Vagina (tissue), 2 donors: Measurements from ENCODE around the gene ENOX2. TPM values are rescaled to one million over a fixed set of nuclear protein-coding genes. Genes with fewer than 3 reads are reported as not detected.

Source experiments
- DNase-seq, 2 donors: peaks; one replicate each; pipeline ENCODE4 v3.0.0-alpha.2; 2017; ENCODE audit errors: extremely low spot score in 2 of 2
- H3K27ac ChIP-seq: fragments of 200-600 bp; sonication (generic); one replicate; pipeline ENCODE4 v1.5.1; 2019
- H3K27me3 ChIP-seq: fragments of 200-600 bp; sonication (generic); one replicate; pipeline ENCODE4 v1.5.1; 2019
- H3K36me3 ChIP-seq, 2 donors: fragments of 200-600 bp; sonication (generic); one replicate each; pipeline ENCODE4 v1.5.1; 2017 to 2019
- H3K4me1 ChIP-seq: fragments of 200-600 bp; sonication (generic); one replicate; pipeline ENCODE4 v1.5.1; 2019
- H3K4me3 ChIP-seq, 2 donors: fragments of 200-600 bp; sonication (generic); 1 replicate in 1 of 2; 2 replicates in 1 of 2; pipeline ENCODE4 v1.5.1; 2016 to 2019
- H3K9me3 ChIP-seq: fragments of 200-600 bp; sonication (generic); one replicate; pipeline ENCODE4 v1.5.1; 2019
- POLR2A ChIP-seq, 2 donors: fragments of 450-650 bp; IDR thresholded peaks; one replicate each; pipeline ENCODE4 v1.6.1; 2017; ENCODE audit warnings: antibody characterized with exemption in 2 of 2, mild to moderate bottlenecking in 2 of 2, moderate library complexity in 2 of 2
- POLR2AphosphoS5 ChIP-seq, 2 donors: sonication (generic); formaldehyde crosslinking; IDR thresholded peaks; one replicate each; pipeline ENCODE4 v1.9.0; 2017; ENCODE audit warnings: antibody characterized with exemption in 2 of 2, mild to moderate bottlenecking in 2 of 2, low read depth in 1 of 2; ENCODE audit not compliant: insufficient read depth in 1 of 2
- intact Hi-C: fragments of 100-400 bp; cut with DNase I; formaldehyde crosslinking; loops from one replicate; pipeline ENCODE4 v1.15.1; 2023
- total RNA-seq: library from RNA; depleted of rRNA; stranded (reverse); fragments of >200 nt; gene quantifications from one replicate; pipeline ENCODE4 v1.2.3, GENCODE V29; 2016
- TF ChIP-seq, protein P1 (sequence below), 3 experiments: fragments of 450-650 bp in 2 of 3; fragments of 200-600 bp in 1 of 3; sonication (generic) in 1 of 3; IDR thresholded peaks; one replicate each; pipeline ENCODE4 v1.5.1; 2017 to 2019; ENCODE audit warnings: antibody characterized with exemption in 3 of 3, mild to moderate bottlenecking in 2 of 3, moderate library complexity in 2 of 3

The ENOX2 gene
- total RNA-seq, 1 donor from 2014 or later: 8.8 TPM

DNA sequence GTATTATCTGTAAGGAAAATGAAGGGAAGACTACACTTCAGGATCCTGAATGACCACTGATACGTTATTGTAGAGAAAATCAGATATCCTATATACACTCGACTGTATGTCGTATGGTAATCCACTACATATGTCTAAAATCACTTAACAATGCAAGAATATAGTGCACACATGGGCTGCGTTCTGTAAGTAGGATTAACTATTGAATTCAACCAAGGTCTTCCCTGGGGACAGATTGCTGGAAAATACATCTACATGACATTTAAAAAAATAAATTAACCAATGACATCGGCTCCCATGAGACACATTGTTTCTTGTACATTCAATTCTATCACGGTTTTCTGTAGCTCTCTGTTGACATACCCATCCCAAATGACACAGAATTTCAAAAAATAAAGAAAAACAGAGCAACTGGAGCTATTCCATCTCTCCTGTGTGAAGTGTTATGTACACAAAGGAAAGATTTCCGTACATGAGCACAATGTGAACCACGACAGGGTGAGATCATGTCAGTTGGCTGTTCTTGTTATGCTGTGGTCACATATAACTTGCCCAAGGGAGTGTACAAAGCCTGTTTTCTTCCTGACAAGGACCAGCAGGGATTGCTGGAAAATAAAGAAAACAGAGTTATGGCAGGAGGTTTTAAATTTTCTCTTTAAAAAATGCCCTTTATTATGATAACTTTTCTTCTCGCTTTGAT lies 6.1 kb downstream of the ENOX2 start:
- intact Hi-C loops: no loop called here
- Histone ChIP-seq H3K4me3 (no peak overlapping the region), H3K36me3 (no peaks in the 10 kb centered on the region), H3K9me3 (no peaks in the 10 kb centered on the region), H3K27ac (peak overlapping the region; percentile 11), H3K27me3 (no peaks in the 10 kb centered on the region), H3K4me1 (no peaks in the 10 kb centered on the region)
- no peak for DNase-seq
- TF ChIP-seq POLR2AphosphoS5 (IDR thresholded peaks at IDR 0.05; ENCODE audit: insufficient read depth in 1 of 2, low read depth in 1 of 2) (no peak), POLR2A (IDR thresholded peaks at IDR 0.05) (no peak)
- TF ChIP-seq, protein P1, sequence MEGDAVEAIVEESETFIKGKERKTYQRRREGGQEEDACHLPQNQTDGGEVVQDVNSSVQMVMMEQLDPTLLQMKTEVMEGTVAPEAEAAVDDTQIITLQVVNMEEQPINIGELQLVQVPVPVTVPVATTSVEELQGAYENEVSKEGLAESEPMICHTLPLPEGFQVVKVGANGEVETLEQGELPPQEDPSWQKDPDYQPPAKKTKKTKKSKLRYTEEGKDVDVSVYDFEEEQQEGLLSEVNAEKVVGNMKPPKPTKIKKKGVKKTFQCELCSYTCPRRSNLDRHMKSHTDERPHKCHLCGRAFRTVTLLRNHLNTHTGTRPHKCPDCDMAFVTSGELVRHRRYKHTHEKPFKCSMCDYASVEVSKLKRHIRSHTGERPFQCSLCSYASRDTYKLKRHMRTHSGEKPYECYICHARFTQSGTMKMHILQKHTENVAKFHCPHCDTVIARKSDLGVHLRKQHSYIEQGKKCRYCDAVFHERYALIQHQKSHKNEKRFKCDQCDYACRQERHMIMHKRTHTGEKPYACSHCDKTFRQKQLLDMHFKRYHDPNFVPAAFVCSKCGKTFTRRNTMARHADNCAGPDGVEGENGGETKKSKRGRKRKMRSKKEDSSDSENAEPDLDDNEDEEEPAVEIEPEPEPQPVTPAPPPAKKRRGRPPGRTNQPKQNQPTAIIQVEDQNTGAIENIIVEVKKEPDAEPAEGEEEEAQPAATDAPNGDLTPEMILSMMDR (IDR thresholded peaks at IDR 0.05): no peak

- Histone ChIP-seq H3K36me3 (no peaks in the 10 kb centered on the region), H3K4me3 (no peak overlapping the region), H3K9me3 (no peaks in the 10 kb centered on the region), H3K27ac (no peak overlapping the region), H3K4me1 (no peaks in the 10 kb centered on the region), H3K27me3 (no peaks in the 10 kb centered on the region)
- intact Hi-C loops: no loop called here
- no peak for DNase-seq
- TF ChIP-seq POLR2AphosphoS5 (IDR thresholded peaks at IDR 0.05; ENCODE audit: insufficient read depth in 1 of 2, low read depth in 1 of 2) (no peak), POLR2A (IDR thresholded peaks at IDR 0.05) (no peak)
- TF ChIP-seq, protein P1 (IDR thresholded peaks at IDR 0.05): no peak
Observed at GRCh38 chrX:130896026-130896425, 7.0 kb downstream of the ENOX2 start.

DNA sequence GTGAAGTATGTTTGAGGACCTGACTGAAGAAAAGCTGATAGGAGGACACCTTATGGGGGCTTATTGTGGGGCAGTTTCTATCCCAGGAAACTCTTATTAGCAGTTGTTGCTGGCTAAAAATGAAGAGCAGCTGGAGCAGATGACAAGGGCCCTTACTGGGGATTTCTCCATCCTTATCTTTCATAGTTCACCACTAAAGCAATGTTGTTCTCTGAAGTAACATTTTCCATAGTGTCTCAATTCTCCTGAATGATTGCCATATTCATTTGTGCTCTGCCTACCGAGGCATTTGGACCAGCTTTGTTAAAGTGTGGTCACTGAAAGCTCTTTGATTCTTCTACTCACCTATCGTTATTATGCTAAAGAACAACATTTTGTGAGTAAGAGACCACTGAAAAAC lies 7.7 kb downstream of the ENOX2 start:
- no peak overlapping the region for H3K27ac ChIP-seq
- DNase-seq: no peak
- H3K36me3 ChIP-seq: no peaks in the 10 kb centered on the region
- H3K4me1 ChIP-seq: no peaks in the 10 kb centered on the region
- TF ChIP-seq, protein P1 (IDR thresholded peaks at IDR 0.05): no peak
- TF ChIP-seq POLR2AphosphoS5 (IDR thresholded peaks at IDR 0.05; ENCODE audit: insufficient read depth in 1 of 2, low read depth in 1 of 2) (no peak), POLR2A (IDR thresholded peaks at IDR 0.05) (no peak)
- H3K27me3 ChIP-seq: no peaks in the 10 kb centered on the region
- intact Hi-C loops: no loop called here
- no peaks in the 10 kb centered on the region for H3K9me3 ChIP-seq
- no peak overlapping the region for H3K4me3 ChIP-seq

DNA sequence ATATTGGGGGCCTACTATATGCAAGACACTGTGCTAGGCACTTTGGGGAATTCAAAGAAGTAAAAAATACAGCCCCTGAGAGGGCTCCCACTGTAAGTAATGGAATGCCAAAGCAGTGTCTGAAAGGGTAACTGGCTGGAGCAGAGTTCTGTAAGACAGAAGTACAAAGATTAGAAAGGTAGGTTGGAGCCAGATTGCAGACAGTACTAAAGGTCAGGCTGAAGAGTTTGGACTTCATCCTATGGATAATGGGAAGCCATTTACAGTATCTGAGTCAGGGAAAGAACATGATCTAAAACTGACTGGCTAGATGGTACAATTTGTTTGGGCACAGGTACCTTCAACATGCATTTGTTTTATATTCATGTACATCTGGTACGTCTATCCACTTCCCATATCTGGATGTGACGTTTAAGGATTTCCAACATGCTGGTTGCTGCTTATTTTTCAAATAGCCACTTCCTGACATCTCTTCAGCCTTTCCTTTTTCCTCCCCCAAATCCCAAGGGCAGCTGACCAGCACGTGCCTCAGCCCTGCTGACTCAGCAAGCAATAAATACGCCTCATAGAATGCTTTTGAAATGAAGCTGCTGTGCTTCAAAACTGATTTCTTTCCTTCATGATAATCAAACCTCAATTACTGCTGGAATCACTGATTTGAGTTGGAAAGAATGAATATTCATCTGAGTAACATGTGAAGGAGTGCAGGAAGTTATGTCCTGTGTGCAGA lies 9.5 kb downstream of the ENOX2 start:
- DNase-seq: no peak
- no peaks in the 10 kb centered on the region for H3K4me1 ChIP-seq
- H3K36me3 ChIP-seq: no peaks in the 10 kb centered on the region
- H3K27me3 ChIP-seq: no peaks in the 10 kb centered on the region
- no peak overlapping the region for H3K27ac ChIP-seq
- TF ChIP-seq POLR2A (IDR thresholded peaks at IDR 0.05) (no peak), POLR2AphosphoS5 (IDR thresholded peaks at IDR 0.05; ENCODE audit: insufficient read depth in 1 of 2, low read depth in 1 of 2) (no peak)
- TF ChIP-seq, protein P1 (IDR thresholded peaks at IDR 0.05): no peak
- no peaks in the 10 kb centered on the region for H3K9me3 ChIP-seq
- H3K4me3 ChIP-seq: no peak overlapping the region
- intact Hi-C loops: no loop called here

GRCh38 chrX:130887376-130887775 lies 15.6 kb downstream of the ENOX2 start:
- Histone ChIP-seq H3K4me3 (no peak overlapping the region), H3K36me3 (no peaks in the 10 kb centered on the region), H3K27me3 (no peaks in the 10 kb centered on the region), H3K27ac (no peak overlapping the region), H3K9me3 (no peaks in the 10 kb centered on the region), H3K4me1 (no peaks in the 10 kb centered on the region)
- TF ChIP-seq POLR2A (IDR thresholded peaks at IDR 0.05): no peak
- DNase-seq: no peak
- intact Hi-C loops: no loop called here
